GM10248 (cell line): ENCODE data around the gene DIPK2A.

Experiments used
- CTCF ChIA-PET: fragments of 300-600 bp; sonication (Branson Sonifier 250); formaldehyde crosslinking; extraction: SDS; loops from one replicate; lab custom pipeline; 2021; ENCODE audit warnings: antibody characterized with exemption; lab: Yijun Ruan, JAX
- POLR2A ChIA-PET: fragments of 350-650 bp; sonication (Branson Sonifier 250); formaldehyde crosslinking; extraction: SDS; loops from one replicate; lab custom pipeline; 2020; ENCODE audit warnings: antibody characterized with exemption; lab: Yijun Ruan, JAX
- DNase-seq: peaks from one replicate; pipeline ENCODE4 v3.0.0; 2012; ENCODE audit errors: extremely low spot score
- CTCF ChIP-seq: IDR thresholded peaks from 2 replicates; pipeline ENCODE4 v1.5.1; 2012; ENCODE audit warnings: mild to moderate bottlenecking, low read depth; ENCODE audit errors: extremely low read depth, missing control alignments, control extremely low read depth

Gene DIPK2A

DNA sequence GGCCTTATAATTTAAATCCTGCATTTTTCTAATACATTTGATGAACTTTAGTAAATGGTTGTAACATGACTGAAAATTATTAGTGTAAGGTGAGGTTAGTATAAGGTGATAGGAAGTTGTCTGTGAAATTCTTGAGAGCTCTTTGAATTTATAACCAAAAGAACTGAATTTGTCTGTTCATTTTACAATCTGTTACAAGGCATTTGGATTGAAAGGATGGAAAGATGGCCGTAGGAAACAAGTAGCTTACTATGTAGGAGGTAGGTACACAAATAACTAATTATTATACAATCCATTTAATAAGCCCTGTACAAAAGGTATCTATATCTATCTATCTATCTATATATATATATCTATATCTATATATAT is 6.6 kb downstream of the DIPK2A start:
- POLR2A ChIA-PET = no interaction called here
- no peak for DNase-seq
- TF ChIP-seq CTCF = no peak
- CTCF ChIA-PET = interaction anchor here (1.1 to 3.3 kb wide), 2 partner anchors 10 to 14 kb away, joined by 3 to 13 read pairs; no protein-coding TSS in a partner anchor

DNA sequence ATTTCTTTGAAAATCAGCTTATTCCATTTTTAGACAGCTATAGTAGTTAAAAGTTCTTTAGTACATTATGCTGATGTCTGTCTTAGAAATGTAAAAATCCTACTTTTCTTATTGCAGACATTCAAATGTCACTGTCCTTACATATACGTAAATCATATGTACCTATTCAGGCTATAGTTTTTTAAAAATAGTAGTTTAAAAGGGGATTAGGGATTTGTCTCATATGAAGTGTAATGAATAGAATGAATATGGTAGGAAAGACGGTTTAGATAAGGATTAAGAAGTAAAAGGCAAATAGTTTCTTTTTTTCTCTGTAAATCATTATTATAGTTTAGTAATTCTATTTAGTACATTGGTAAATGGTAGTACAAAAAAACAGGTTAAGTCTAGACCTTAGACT is 7.4 kb downstream of the DIPK2A start:
- DNase-seq = no peak
- CTCF ChIA-PET = interaction anchor here (1.1 kb wide), 1 partner anchor 15 kb away, joined by 3 read pairs; no protein-coding TSS in a partner anchor
- TF ChIP-seq CTCF = no peak
- POLR2A ChIA-PET = no interaction called here

DNA sequence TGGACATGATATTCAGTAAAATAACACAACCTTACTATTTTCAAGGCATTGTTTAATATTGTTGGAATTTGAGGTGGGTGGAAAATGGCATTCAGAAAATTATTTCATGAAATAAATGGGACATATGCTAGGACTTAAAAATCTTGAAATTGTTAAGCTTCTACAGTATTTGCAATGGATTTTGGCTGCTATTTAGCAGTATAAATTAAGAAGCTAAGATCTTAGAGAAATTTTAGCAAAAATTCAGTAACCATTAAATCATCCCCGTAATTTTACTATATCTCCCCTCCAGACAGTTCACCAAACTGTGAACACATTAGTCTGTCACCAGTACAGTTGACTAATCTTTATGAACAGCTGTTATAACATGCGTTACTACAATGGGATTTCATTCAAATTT is 8.2 kb downstream of the DIPK2A start:
- TF ChIP-seq CTCF = no peak
- CTCF ChIA-PET = interaction anchor here (1.0 to 2.1 kb wide), 2 partner anchors 8 to 94 kb away, joined by 3 to 13 read pairs; partner anchors contain the start of gene DIPK2A
- POLR2A ChIA-PET = interaction anchor here (0.6 kb wide), 1 partner anchor 8 kb away, joined by 3 read pairs; the partner anchor contains the start of gene DIPK2A
- DNase-seq = no peak

- ChIA-PET CTCF (interaction anchor here (1.0 to 2.3 kb wide), 3 partner anchors 10 to 17 kb away, joined by 3 to 13 read pairs (median 4); no protein-coding TSS in a partner anchor), POLR2A (no interaction called here)
- TF ChIP-seq CTCF = no peak
- DNase-seq = no peak
Measured at GRCh38 chr3:143988306-143988705, 16.7 kb downstream of the DIPK2A start.

DNA sequence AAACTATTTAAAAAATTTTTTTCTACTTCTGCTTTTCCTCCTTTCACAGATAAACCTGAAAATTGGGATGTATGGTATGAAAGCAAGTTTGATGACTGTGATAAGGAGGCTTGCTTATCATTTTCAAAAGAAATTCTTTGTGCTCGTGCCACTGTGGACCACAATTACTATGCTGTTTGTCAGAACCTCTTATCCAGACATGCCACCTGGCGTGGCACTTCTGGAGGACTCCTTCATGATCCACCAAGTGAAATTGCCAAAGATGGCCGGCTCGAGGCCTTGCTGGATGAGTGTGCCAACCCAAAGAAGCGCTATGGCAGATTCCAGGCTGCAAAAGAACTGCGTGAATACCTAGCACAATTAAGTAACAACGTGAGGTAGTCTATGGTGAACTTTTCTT is 17.8 kb downstream of the DIPK2A start:
- CTCF ChIA-PET = no interaction called here
- TF ChIP-seq CTCF = no peak
- no peak for DNase-seq
- POLR2A ChIA-PET = no interaction called here

DNA sequence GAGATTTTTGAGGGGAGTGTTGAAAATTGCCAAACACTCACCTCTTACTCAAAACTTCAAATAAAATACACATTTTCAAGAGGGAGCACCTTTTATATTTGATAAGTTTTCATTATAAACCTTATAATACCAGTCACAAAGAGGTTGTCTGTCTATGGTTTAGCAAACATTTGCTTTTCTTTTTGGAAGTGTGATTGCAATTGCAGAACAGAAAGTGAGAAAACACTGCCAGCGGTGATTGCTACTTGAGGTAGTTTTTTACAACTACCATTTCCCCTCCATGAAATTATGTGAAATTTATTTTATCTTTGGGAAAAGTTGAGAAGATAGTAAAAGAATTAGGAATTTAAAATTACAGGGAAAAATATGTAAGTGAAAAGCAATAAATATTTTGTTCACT is 20.1 kb downstream of the DIPK2A start:
- no peak for DNase-seq
- ChIA-PET POLR2A (no interaction called here), CTCF (interaction anchor here (1.9 kb wide), 1 partner anchor 41 kb away, joined by 5 read pairs; no protein-coding TSS in a partner anchor)
- no peak for TF ChIP-seq CTCF

DNA sequence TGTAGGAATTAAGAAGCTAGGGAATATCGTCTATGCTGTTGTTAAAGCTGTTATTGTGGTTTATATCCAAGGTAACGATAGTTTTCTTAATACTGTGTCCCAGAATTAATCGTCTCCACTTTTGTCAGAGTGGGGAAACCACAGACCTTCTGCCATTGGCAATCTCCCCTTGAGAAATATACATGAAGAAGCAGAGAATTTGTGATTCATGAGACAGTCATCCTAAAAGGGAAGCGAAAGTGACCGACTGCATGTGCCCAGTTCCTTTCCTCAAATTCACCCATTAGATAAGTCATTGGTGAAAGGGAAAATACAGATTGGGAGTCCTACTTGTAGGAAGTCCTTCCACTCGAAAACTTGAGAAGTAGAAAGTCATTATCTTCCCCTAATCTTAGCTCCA is 26.6 kb downstream of the DIPK2A start:
- ChIA-PET POLR2A (interaction anchor here (0.8 kb wide), 1 partner anchor 475 kb away, joined by 4 read pairs; no protein-coding TSS in a partner anchor), CTCF (interaction anchor here (1.3 to 1.8 kb wide), 2 partner anchors 9 to 11 kb away, joined by 3 to 4 read pairs; no protein-coding TSS in a partner anchor)
- DNase-seq = no peak
- TF ChIP-seq CTCF = no peak
